Measurements from ENCODE around the gene FBXW8.

The FBXW8 gene

DNA sequence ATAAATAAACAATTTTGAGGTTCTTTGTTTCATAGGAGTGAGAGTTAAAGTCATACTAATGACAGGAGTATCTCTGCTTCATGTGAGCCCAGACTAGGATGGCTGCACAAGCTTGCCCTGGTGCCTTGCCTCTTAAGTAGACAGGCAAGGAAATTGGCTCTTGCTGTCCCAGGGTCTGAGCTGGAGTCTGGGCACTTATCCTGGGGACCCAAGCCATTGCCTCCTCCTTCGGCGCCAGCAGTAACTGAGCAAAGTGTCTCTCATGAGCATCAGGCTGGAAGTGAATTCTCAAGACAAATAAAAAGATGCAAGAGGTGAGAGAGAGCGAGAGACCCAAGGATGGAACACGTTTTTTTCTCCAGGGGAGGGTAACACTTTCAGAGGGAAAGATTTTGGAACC is 6.9 kb upstream of the FBXW8 start:
- in situ Hi-C loops (cut with MboI; ENCODE audit: low sequenced_read_pairs, unreplicated experiment): no loop called here

DNA sequence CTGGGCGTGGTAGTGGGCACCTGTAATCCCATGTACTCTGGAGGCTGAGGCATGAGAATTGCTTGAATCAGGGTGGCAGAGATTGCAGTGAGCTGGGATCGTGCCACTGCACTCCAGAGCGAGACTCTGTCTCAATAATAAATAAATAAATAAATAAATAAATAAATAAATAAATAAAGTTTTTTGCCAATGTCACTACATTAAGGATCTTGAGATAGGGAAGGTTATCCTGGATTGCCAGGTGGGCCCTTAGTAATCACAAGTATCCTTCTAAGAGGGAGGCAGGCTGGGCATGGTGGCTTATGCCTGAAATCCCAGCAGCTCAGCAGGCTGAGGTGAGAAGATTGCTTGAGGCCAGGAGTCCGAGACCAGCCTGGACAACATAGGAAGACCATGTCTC is 4.5 kb upstream of the FBXW8 start:
- no peak for DNase-seq (ENCODE audit: low spot score)
- TF ChIP-seq, protein P1, sequence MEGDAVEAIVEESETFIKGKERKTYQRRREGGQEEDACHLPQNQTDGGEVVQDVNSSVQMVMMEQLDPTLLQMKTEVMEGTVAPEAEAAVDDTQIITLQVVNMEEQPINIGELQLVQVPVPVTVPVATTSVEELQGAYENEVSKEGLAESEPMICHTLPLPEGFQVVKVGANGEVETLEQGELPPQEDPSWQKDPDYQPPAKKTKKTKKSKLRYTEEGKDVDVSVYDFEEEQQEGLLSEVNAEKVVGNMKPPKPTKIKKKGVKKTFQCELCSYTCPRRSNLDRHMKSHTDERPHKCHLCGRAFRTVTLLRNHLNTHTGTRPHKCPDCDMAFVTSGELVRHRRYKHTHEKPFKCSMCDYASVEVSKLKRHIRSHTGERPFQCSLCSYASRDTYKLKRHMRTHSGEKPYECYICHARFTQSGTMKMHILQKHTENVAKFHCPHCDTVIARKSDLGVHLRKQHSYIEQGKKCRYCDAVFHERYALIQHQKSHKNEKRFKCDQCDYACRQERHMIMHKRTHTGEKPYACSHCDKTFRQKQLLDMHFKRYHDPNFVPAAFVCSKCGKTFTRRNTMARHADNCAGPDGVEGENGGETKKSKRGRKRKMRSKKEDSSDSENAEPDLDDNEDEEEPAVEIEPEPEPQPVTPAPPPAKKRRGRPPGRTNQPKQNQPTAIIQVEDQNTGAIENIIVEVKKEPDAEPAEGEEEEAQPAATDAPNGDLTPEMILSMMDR (IDR thresholded peaks at IDR 0.05; ENCODE audit: borderline replicate concordance, control extremely low read depth, extremely low read depth, insufficient read depth, missing control alignments): no peak
- in situ Hi-C loops (cut with MboI; ENCODE audit: low sequenced_read_pairs, unreplicated experiment): no loop called here

More for the DNA sequence above, 6.9 kb upstream of the FBXW8 start:
- no peak for DNase-seq (ENCODE audit: low spot score)
- TF ChIP-seq, protein P1 (IDR thresholded peaks at IDR 0.05; ENCODE audit: borderline replicate concordance, control extremely low read depth, extremely low read depth, insufficient read depth, missing control alignments): no peak

DNA sequence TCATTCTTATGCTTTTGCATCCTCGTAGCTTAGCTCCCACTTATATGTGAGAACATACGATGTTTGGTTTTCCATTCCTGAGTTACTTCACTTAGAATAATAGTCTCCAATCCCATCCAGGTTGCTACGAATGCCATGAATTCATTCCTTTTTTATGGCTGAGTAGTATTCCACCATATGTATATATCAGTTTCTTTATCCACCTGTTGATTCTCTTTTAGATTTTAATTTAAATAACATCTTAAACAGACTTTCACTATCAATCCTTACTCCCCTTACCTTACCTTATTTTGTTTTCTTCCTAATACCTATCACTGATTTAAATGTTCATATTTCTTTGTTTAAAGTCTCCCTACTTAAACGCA is 488 bp upstream of the FBXW8 start:
- in situ Hi-C loops (cut with MboI; ENCODE audit: low sequenced_read_pairs, unreplicated experiment): no loop called here
- no peak for DNase-seq (ENCODE audit: low spot score)
- TF ChIP-seq, protein P1 (IDR thresholded peaks at IDR 0.05; ENCODE audit: borderline replicate concordance, control extremely low read depth, extremely low read depth, insufficient read depth, missing control alignments): no peak

DNA sequence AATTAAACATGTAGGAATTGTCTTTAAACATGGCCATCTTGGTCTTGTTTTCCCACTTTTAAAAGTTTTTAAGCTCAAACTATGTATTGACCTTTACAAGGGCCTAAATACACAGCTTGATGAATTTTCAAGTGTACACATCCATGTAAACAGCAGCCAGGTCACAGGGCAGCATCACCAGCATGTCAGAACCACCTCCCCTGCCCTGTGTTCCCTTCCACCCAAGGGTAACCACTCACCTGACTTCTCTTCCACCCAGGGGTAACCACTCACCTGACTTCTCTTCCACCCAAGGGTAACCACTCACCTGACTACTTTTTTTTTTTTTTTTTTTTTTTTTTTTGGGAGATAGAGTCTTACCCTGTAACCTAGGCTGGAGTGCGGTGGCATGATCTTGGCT is 4.6 kb downstream of the FBXW8 start:
- DNase-seq (ENCODE audit: low spot score): no peak
- in situ Hi-C loops (cut with MboI; ENCODE audit: low sequenced_read_pairs, unreplicated experiment): no loop called here
- TF ChIP-seq, protein P1 (IDR thresholded peaks at IDR 0.05; ENCODE audit: borderline replicate concordance, control extremely low read depth, extremely low read depth, insufficient read depth, missing control alignments): no peak

DNA sequence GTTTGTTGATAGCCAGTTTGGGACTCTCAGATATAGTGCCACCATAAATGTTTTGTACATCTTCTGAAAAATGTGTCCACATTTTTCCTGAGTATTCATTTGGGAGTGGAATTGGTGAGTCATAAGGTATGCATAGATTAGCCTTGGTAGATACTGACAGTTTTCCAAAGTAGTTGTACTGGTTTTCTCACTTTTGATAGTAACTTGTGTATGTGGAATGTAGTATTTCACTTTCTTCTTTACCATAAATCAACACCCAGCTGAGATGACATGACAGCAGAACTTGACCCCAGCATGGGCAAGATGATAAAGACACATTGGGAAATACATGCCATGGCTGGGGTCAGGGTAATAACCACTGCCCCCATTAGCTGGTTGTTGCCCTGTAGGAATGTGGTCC is 5.4 kb downstream of the FBXW8 start:
- TF ChIP-seq, protein P1 (IDR thresholded peaks at IDR 0.05; ENCODE audit: borderline replicate concordance, control extremely low read depth, extremely low read depth, insufficient read depth, missing control alignments): no peak
- in situ Hi-C loops (cut with MboI; ENCODE audit: low sequenced_read_pairs, unreplicated experiment): no loop called here
- DNase-seq (ENCODE audit: low spot score): no peak

DNA sequence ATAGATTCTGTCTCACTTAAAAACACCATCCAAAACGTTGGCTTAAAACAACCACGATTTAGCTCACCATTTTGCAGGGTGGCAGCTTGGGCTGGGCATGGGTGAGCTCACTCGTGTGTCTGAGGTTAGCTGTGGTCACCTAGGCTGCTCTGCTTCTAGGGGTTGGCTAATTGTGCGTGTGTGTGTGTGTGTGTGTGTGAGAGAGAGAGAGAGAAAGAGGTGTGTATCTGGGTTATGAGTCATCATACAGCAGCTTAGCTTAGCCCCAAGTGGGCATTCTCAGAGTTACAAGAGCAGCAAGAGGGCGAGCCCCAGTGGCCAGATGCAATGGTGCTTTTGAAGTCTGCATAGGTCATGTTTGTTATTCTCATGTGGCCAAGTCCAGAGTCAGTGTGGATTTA is 6.0 kb downstream of the FBXW8 start:
- in situ Hi-C loops (cut with MboI; ENCODE audit: low sequenced_read_pairs, unreplicated experiment): no loop called here
- peak; percentile 36 for DNase-seq (ENCODE audit: low spot score)
- TF ChIP-seq, protein P1 (IDR thresholded peaks at IDR 0.05; ENCODE audit: borderline replicate concordance, control extremely low read depth, extremely low read depth, insufficient read depth, missing control alignments): no peak

DNA sequence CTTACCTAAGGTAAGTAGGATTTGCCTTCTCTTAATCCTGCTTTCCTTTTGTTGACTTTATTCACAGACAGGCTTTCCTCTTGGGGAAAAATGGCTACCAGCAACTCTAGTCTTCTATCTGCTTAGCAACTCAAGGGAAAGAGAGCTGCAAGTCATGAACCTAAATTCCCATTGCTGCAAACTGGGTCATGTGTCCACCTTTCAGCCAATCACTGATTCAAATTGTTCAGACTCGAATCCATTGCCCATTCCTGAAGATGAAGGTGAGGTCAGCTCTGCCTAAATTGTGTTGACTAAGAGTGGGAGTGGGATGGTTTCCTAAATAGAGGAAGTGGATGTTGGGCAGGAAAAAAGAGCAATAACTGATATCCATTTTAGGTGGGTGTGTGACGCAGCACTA is 7.7 kb downstream of the FBXW8 start:
- TF ChIP-seq, protein P1 (IDR thresholded peaks at IDR 0.05; ENCODE audit: borderline replicate concordance, control extremely low read depth, extremely low read depth, insufficient read depth, missing control alignments): no peak
- in situ Hi-C loops (cut with MboI; ENCODE audit: low sequenced_read_pairs, unreplicated experiment): no loop called here
- no peak for DNase-seq (ENCODE audit: low spot score)

Measured in GM13976 (cell line).